Stimulated activated CD4-positive, alpha-beta T cell treated with anti-CD3 and anti-CD28 coated beads, Interleukin-1b, Interleukin-23, amount 100 ng/mL, for 48 hours (primary cell): ENCODE data around the gene TTLL12.

Experiments used
- DNase-seq: peaks from one replicate; pipeline ENCODE4 v3.0.0-alpha.2; 2020

Gene TTLL12

GRCh38 chr22:43198126-43198525, 11.2 kb upstream of the TTLL12 start:
- no peak for DNase-seq

- DNase-seq = no peak
Measured at GRCh38 chr22:43197271-43197941, 10.5 kb upstream of the TTLL12 start.

DNA sequence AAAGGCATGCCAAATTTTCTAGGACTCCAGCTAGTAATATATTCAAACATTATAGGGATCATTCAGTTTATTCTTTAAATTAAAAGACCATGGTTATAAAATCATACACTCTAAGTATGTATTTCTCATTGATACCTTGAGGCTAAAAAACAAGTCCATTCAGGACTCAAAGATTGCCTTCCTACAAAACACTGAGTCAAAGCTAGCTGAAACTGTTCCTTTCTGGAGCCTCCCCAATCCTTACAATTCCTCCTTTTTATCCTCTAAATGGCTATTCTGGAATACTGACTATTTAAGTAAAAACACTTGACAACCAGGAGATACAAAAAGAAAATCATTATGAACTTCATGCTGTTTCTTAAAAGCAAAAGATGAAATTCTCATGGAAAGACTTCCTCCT, 4.9 kb upstream of the TTLL12 start:
- no peak for DNase-seq

DNA sequence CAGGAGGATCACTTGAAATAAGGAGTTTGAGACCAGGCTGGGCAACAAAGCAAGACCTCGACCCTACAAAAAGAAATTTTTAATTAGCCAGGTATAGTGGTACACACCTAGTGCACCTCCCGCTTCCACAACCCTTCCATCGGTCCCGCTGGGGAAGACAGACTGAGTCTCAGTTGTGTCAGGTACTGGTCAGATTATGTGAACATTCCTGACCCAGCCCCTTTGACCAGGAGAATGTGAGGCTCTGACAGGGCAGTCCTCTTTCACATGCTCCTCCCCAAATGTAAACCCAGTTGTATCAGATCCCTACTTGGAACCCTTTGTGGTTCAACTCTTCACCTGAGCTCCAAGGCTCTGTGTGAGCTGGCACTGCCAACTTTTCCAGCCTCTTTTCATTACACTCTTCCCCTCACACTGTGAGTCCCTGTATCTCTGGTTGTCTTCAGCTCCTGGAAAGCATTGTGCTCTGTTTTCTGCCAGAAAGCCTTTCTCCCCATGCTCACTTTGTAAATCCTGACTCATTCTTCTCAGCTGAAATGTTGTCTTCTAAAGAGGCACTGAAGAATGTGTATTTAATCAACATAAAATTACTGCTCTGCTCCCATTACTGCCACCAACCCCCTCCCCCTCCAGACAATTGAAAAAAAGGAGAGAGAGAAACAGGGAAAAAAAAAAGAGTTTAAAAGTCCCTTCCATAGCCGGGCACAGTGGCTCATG, 2.1 kb upstream of the TTLL12 start:
- DNase-seq = no peak

GRCh38 chr22:43187171-43188099, 501 bp upstream of the TTLL12 start:
- peak; percentile 97 for DNase-seq

- DNase-seq = no peak
Measured at GRCh38 chr22:43185860-43186261, 1.1 kb downstream of the TTLL12 start.

- no peak for DNase-seq
Measured at GRCh38 chr22:43183496-43184277, 3.2 kb downstream of the TTLL12 start.

GRCh38 chr22:43182726-43183125, 4.2 kb downstream of the TTLL12 start:
- DNase-seq = no peak

GRCh38 chr22:43182118-43182517, 4.8 kb downstream of the TTLL12 start:
- DNase-seq = no peak

GRCh38 chr22:43181321-43182076, 5.4 kb downstream of the TTLL12 start:
- DNase-seq = no peak

DNA sequence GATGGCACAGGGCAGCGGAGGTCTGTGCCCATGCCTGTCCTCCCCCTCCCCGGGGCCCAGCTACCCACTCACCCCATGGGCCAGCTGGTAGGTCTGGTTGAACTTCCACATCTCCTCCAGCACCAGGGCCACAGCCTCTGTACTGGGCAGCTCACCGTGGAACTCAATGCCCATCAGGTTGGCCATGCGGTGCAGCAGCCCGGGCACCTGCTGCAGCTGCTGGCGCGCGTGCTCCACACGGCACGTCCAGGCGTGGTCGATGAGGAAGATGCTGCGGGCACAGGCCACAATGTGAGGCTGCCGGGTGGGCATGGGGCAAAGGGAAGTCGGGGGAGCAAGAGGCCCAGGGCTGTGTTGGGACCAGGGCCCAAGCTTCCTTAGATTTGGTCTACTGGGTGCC, 6.3 kb downstream of the TTLL12 start:
- no peak for DNase-seq

GRCh38 chr22:43179911-43180195, 7.1 kb downstream of the TTLL12 start:
- no peak for DNase-seq

DNA sequence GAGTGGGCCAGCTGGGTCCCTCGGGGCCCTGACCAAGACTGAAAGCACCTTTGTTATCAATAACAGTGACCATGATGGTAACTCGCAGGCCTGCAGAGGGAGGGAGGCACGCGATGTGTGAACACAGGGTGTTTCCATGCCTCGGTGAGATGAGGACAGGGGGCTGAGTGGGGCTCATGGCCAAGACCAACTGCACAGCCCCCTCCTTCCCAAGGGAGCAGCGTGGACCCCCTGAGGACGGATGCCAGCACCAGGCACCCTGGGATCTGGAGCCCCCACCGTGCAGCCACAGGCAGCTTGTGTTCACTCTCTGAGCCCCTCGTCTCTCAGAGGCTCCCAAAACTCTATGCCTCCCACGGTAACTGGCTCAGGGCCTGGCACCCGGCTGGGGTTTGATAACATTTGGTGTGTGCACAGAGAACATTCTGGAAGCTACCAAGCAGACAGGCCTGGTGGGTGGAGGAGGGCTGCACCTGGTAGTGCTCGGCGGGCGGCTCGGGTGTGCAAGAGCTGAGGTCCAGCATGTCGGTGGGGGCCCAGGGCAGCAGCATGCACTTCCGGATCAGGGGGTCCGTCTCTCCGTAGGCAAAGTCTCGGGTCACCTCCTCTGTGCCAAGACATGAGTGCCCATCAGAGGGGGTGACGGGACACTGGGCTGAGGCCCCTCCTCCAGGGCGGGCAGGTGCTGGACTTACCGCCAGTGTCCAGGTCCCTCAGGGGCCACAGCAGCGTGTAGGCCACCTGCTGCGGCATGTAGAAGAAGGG, 7.6 kb downstream of the TTLL12 start:
- DNase-seq = no peak

GRCh38 chr22:43177479-43177878, 9.5 kb downstream of the TTLL12 start:
- DNase-seq = no peak

- no peak for DNase-seq
Measured at GRCh38 chr22:43176090-43176489, 10.8 kb downstream of the TTLL12 start.

DNA sequence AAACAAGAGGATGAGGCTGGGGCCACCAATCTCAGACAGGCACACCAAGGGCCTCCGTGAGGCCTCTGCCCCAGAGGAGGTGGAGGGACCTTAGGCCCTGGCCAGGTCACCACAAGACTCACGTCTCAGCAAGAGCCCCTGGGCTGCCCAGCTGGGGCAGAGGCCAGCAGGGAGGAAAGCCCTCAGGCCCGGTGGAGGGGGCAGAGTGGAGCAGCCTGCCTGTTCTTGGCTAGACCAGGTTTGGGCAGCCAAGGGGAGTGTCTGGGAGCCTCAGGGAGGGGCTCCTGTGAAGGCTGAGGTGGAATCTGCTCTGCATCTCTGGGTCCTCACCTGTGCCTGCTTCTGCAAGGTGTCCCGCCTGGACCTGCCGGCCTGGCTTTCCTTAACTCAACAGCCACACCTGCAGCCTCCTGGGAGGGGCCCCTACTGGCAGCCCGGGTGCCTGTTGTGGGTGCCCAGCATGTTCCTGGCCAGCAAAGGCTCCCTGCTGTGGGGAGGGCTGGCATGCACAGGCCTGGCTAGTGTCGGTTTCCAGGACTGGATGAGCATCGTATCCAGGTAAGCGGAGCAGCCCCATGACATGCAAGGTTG, 11.9 kb downstream of the TTLL12 start:
- DNase-seq = no peak

DNA sequence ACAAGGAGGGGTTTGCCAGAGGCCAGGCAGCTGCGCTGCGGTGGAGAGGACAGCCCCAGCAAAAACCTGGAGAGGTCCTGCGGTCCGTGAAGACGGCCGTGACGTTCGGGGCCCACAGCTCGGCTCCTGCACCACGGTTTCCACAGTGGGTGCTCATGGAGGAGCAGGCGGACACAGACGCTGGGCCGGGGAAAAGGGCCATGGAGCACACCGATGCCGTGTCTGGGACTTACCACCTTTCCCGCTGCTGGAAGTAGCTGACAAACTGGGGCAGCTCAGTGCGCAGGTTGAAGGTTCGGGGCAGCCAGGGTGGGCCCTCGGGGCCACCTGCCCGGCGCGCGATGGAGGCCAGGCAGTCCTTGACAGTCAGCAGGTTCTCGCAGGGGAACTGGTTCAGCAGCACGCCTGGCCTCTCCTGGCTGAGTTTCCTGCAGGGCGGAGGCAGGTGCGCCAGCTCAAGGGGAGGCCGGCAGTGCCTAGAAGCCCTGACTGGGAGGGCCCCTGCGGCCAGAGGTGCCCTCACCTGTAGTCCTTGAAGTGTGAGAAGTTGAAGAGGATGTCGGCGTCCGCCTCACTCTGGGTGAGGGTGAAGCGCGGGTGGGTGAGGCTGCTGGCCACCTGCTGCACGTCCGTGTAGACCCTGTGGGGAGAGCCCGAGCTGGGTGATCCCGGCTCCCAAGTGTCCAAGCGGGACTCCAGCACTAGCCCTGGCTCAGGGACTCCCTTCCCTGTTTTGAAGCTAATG, 12.8 kb downstream of the TTLL12 start:
- DNase-seq = no peak

DNA sequence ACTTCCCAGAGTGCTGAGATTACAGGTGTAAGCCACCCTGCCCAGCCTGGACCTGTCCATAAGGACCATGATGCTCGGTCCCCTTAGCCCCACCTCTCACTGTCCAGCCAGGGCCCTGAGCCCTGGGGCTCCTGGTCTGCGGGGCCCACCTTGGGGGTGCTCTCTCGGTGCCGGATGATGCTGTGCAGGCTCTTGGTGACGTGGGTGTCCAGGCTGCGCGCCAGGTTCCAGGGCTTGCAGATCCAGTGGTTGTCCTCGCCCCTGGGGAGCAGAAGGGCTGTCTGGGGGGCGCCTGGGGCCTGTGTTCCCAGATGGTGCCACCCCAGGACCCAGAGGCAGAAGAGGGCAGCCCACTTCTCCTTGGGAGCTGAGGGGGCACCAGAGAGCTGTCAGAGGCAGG, 13.4 kb downstream of the TTLL12 start:
- DNase-seq = no peak

GRCh38 chr22:43172191-43172590, 14.7 kb downstream of the TTLL12 start:
- DNase-seq = no peak

GRCh38 chr22:43171607-43172006, 15.3 kb downstream of the TTLL12 start:
- no peak for DNase-seq
